Neural crest cell (in vitro differentiated cells): Measurements from ENCODE around the gene OIP5. TPM values are rescaled to one million over a fixed set of nuclear protein-coding genes. Genes with fewer than 3 reads are reported as not detected.
"Not testable (repeated sequence)": the region's sequence is repeated elsewhere in the genome, so short reads cannot be mapped to it uniquely, and the experiment has no call there.

Experiments
- DNase-seq: peaks from one replicate; pipeline ENCODE4 v3.0.0; 2021; ENCODE audit warnings: low read depth, mixed read lengths, low spot score
- H3K27ac Mint-ChIP-seq: one replicate; pipeline ENCODE4 v1.8.0; 2021; ENCODE audit warnings: mild to moderate bottlenecking, mixed read lengths; ENCODE audit not compliant: unreplicated experiment
- H3K27me3 Mint-ChIP-seq: 2 replicates; pipeline ENCODE4 v1.8.0; 2021; ENCODE audit warnings: low read depth, mild to moderate bottlenecking, mixed read lengths
- H3K36me3 Mint-ChIP-seq: 2 replicates; pipeline ENCODE4 v1.8.0; 2021; ENCODE audit warnings: low read depth, mild to moderate bottlenecking, mixed read lengths
- H3K4me1 Mint-ChIP-seq: 2 replicates; pipeline ENCODE4 v1.8.0; 2021; ENCODE audit warnings: mixed read lengths
- H3K4me3 Mint-ChIP-seq: one replicate; pipeline ENCODE4 v1.8.0; 2021; ENCODE audit warnings: mild to moderate bottlenecking, mixed read lengths
- H3K9me3 Mint-ChIP-seq: 2 replicates; pipeline ENCODE4 v1.8.0; 2021; ENCODE audit warnings: mixed read lengths
- CTCF ChIP-seq: fragments of 200-600 bp; sonication (generic); conservative IDR thresholded peaks from 2 replicates; pipeline ENCODE4 v1.5.0; 2021; ENCODE audit warnings: antibody characterized with exemption, mild to moderate bottlenecking
- total RNA-seq: library from RNA; stranded (reverse); gene quantifications from 2 replicates; pipeline ENCODE4 v1.2.1, GENCODE V29; 2021

OIP5 gene
- total RNA-seq, 1 donor from 2014 or later = 26.9 TPM

GRCh38 chr15:41323611-41324010 is 8.8 kb downstream of the OIP5 start:
- H3K27ac Mint-ChIP-seq = no peak overlapping the region
- no peaks in the 10 kb centered on the region for H3K9me3 Mint-ChIP-seq
- H3K4me3 Mint-ChIP-seq = no peak overlapping the region
- H3K27me3 Mint-ChIP-seq = no peaks in the 10 kb centered on the region
- TF ChIP-seq CTCF = no peak
- H3K36me3 Mint-ChIP-seq = peaks cover 28% of the 10 kb centered on the region
- no peak for DNase-seq
- no peaks in the 10 kb centered on the region for H3K4me1 Mint-ChIP-seq

GRCh38 chr15:41320805-41321330 is 11.5 kb downstream of the OIP5 start:
- not testable (repeated sequence) for DNase-seq, H3K4me1 Mint-ChIP-seq, H3K9me3 Mint-ChIP-seq, H3K27me3 Mint-ChIP-seq, H3K4me3 Mint-ChIP-seq, H3K27ac Mint-ChIP-seq
- peaks cover 26% of the 10 kb centered on the region for H3K36me3 Mint-ChIP-seq

- no peak overlapping the region for H3K27ac Mint-ChIP-seq
- peaks cover 5% of the 10 kb centered on the region for H3K36me3 Mint-ChIP-seq
- no peak overlapping the region for H3K4me3 Mint-ChIP-seq
- no peaks in the 10 kb centered on the region for H3K9me3 Mint-ChIP-seq
- H3K27me3 Mint-ChIP-seq = no peaks in the 10 kb centered on the region
- no peaks in the 10 kb centered on the region for H3K4me1 Mint-ChIP-seq
- no peak for DNase-seq
- no peak for TF ChIP-seq CTCF
Measured at GRCh38 chr15:41309226-41309905, 23.0 kb downstream of the OIP5 start.

- H3K4me1 Mint-ChIP-seq = no peaks in the 10 kb centered on the region
- H3K4me3 Mint-ChIP-seq = no peak overlapping the region
- H3K9me3 Mint-ChIP-seq = no peaks in the 10 kb centered on the region
- no peak for TF ChIP-seq CTCF
- H3K36me3 Mint-ChIP-seq = peaks cover under 1% of the 10 kb centered on the region
- H3K27ac Mint-ChIP-seq = no peak overlapping the region
- no peaks in the 10 kb centered on the region for H3K27me3 Mint-ChIP-seq
- no peak for DNase-seq
Measured at GRCh38 chr15:41307679-41308078, 24.7 kb downstream of the OIP5 start.

- H3K4me1 Mint-ChIP-seq = no peaks in the 10 kb centered on the region
- DNase-seq = no peak
- H3K9me3 Mint-ChIP-seq = no peaks in the 10 kb centered on the region
- H3K4me3 Mint-ChIP-seq = no peak overlapping the region
- H3K36me3 Mint-ChIP-seq = peaks cover 5% of the 10 kb centered on the region
- no peak for TF ChIP-seq CTCF
- no peak overlapping the region for H3K27ac Mint-ChIP-seq
- no peaks in the 10 kb centered on the region for H3K27me3 Mint-ChIP-seq
Measured at GRCh38 chr15:41304149-41304770, 28.1 kb downstream of the OIP5 start.

- no peak for DNase-seq
- Mint-ChIP-seq H3K4me3 (no peak overlapping the region), H3K27me3 (no peaks in the 10 kb centered on the region), H3K9me3 (no peaks in the 10 kb centered on the region), H3K4me1 (no peaks in the 10 kb centered on the region), H3K27ac (no peak overlapping the region), H3K36me3 (peaks cover 10% of the 10 kb centered on the region)
- no peak for TF ChIP-seq CTCF
Measured at GRCh38 chr15:41301587-41301986, 30.8 kb downstream of the OIP5 start.

- not testable (repeated sequence) for H3K9me3 Mint-ChIP-seq, DNase-seq, H3K27me3 Mint-ChIP-seq, H3K4me1 Mint-ChIP-seq, H3K27ac Mint-ChIP-seq, H3K4me3 Mint-ChIP-seq
- peaks cover 10% of the 10 kb centered on the region for H3K36me3 Mint-ChIP-seq
Measured at GRCh38 chr15:41301139-41301538, 31.3 kb downstream of the OIP5 start.
